GM18870 (cell line): ENCODE data around the gene LSS.
"Not testable (repeated sequence)": the region's sequence is repeated elsewhere in the genome, so short reads cannot be mapped to it uniquely, and the experiment has no call there.

ENCODE experiments used
- ATAC-seq: cut with Tn5 transposase; IDR thresholded peaks from one replicate; pipeline ENCODE4 v1.9.1; 2021; ENCODE audit warnings: moderate library complexity; ENCODE audit not compliant: unreplicated experiment

LSS gene

GRCh38 chr21:46171996-46172862, 56.3 kb downstream of the LSS start:
- ATAC-seq = no peak

GRCh38 chr21:46171585-46171984, 57.0 kb downstream of the LSS start:
- ATAC-seq = no peak

GRCh38 chr21:46170436-46171193, 58.0 kb downstream of the LSS start:
- not testable (repeated sequence) for ATAC-seq

GRCh38 chr21:46168659-46169386, 59.8 kb downstream of the LSS start:
- ATAC-seq = no peak

GRCh38 chr21:46168238-46168637, 60.3 kb downstream of the LSS start:
- no peak for ATAC-seq

- no peak for ATAC-seq
Observed at GRCh38 chr21:46165098-46165497, 63.5 kb downstream of the LSS start.

GRCh38 chr21:46163380-46163779, 65.2 kb downstream of the LSS start:
- no peak for ATAC-seq

- no peak for ATAC-seq
Observed at GRCh38 chr21:46161633-46162592, 66.7 kb downstream of the LSS start.

- ATAC-seq = no peak
Observed at GRCh38 chr21:46160907-46161632, 67.5 kb downstream of the LSS start.

- ATAC-seq = no peak
Observed at GRCh38 chr21:46160657-46160906, 68.0 kb downstream of the LSS start.

- no peak for ATAC-seq
Observed at GRCh38 chr21:46159841-46160656, 68.5 kb downstream of the LSS start.

- no peak for ATAC-seq
Observed at GRCh38 chr21:46159390-46159789, 69.2 kb downstream of the LSS start.

GRCh38 chr21:46158666-46159300, 69.8 kb downstream of the LSS start:
- ATAC-seq = no peak

- ATAC-seq = no peak
Observed at GRCh38 chr21:46157987-46158451, 70.6 kb downstream of the LSS start.

GRCh38 chr21:46157396-46157986, 71.1 kb downstream of the LSS start:
- ATAC-seq = no peak

- no peak for ATAC-seq
Observed at GRCh38 chr21:46156678-46157077, 71.9 kb downstream of the LSS start.

- ATAC-seq = no peak
Observed at GRCh38 chr21:46156378-46156645, 72.3 kb downstream of the LSS start.
